CD8-positive, alpha-beta memory T cell (primary cell): ENCODE measurements around the gene PTPRQ. TPM values are rescaled to one million over a fixed set of nuclear protein-coding genes. Genes with fewer than 3 reads are reported as not detected.
"Not testable (repeated sequence)": the region's sequence is repeated elsewhere in the genome, so short reads cannot be mapped to it uniquely, and the experiment has no call there.

Experiments used
- CTCF ChIA-PET: fragments of 350-600 bp; sonication (Branson Sonifier 250); formaldehyde crosslinking; loops from one replicate; lab custom pipeline; 2021; ENCODE audit warnings: antibody characterized with exemption; lab: Charles Lee
- POLR2A ChIA-PET: fragments of 350-600 bp; sonication (Branson Sonifier 250); formaldehyde crosslinking; loops from one replicate; lab custom pipeline; 2021; ENCODE audit warnings: antibody characterized with exemption; lab: Charles Lee
- DNase-seq, 5 donors: peaks; one replicate each; pipeline versions ENCODE4 v3.0.0 to v3.0.0-alpha.2; 2020 to 2022; ENCODE audit warnings: mixed read lengths in 1 of 5
- H3K27ac ChIP-seq: one replicate; pipeline ENCODE4 v1.7.0; 2013; ENCODE audit warnings: low read depth, mild to moderate bottlenecking, low read length, moderate library complexity
- H3K27me3 ChIP-seq: 2 replicates; pipeline ENCODE4 v1.7.0; 2013; ENCODE audit warnings: low read length, mild to moderate bottlenecking; ENCODE audit not compliant: insufficient read depth, poor library complexity, severe bottlenecking
- H3K36me3 ChIP-seq: 2 replicates; pipeline ENCODE4 v1.7.0; 2013; ENCODE audit warnings: mild to moderate bottlenecking, low read length, moderate library complexity; ENCODE audit not compliant: insufficient read depth
- H3K4me1 ChIP-seq: 2 replicates; pipeline ENCODE4 v1.7.0; 2013; ENCODE audit warnings: mild to moderate bottlenecking, low read length, moderate library complexity; ENCODE audit not compliant: insufficient read depth
- H3K4me3 ChIP-seq: 2 replicates; pipeline ENCODE4 v1.7.0; 2013; ENCODE audit warnings: mild to moderate bottlenecking, low read length
- H3K9me3 ChIP-seq: 2 replicates; pipeline ENCODE4 v1.7.0; 2013; ENCODE audit warnings: mild to moderate bottlenecking, low read length
- H3K27ac Mint-ChIP-seq, 8 donors: one replicate each; pipeline ENCODE4 v1.8.0; 2020 to 2021; ENCODE audit warnings: mixed read lengths in 8 of 8, mild to moderate bottlenecking in 6 of 8, inconsistent platforms in 3 of 8, moderate library complexity in 3 of 8
- H3K27me3 Mint-ChIP-seq, 2 donors: one replicate each; pipeline ENCODE4 v1.8.0; 2020 to 2021; ENCODE audit warnings: mixed read lengths in 2 of 2, mild to moderate bottlenecking in 1 of 2, moderate library complexity in 1 of 2
- H3K36me3 Mint-ChIP-seq, 3 donors: one replicate each; pipeline ENCODE4 v1.8.0; 2020 to 2021; ENCODE audit warnings: mixed read lengths in 3 of 3, inconsistent platforms in 1 of 3, mild to moderate bottlenecking in 1 of 3
- H3K4me1 Mint-ChIP-seq, 3 donors: one replicate each; pipeline ENCODE4 v1.8.0; 2020 to 2021; ENCODE audit warnings: mixed read lengths in 3 of 3, inconsistent platforms in 1 of 3, mild to moderate bottlenecking in 1 of 3
- H3K4me3 Mint-ChIP-seq, 7 donors: one replicate each; pipeline ENCODE4 v1.8.0; 2020 to 2021; ENCODE audit warnings: mixed read lengths in 7 of 7, mild to moderate bottlenecking in 6 of 7, moderate library complexity in 4 of 7, inconsistent platforms in 2 of 7
- H3K9me3 Mint-ChIP-seq, 5 donors: one replicate each; pipeline ENCODE4 v1.8.0; 2020 to 2022; ENCODE audit warnings: mixed read lengths in 5 of 5, mild to moderate bottlenecking in 3 of 5, moderate library complexity in 2 of 5, inconsistent platforms in 1 of 5
- polyA plus RNA-seq: library from polyadenylated mRNA; unstranded; fragments of 300-500 nt; fragmentation: Illumina TruSeq; gene quantifications from one replicate; pipeline ENCODE4 v1.2.3, GENCODE V29; 2021
- total RNA-seq, 2 experiments: library from RNA; stranded (reverse); gene quantifications; one replicate each; pipeline ENCODE4 v1.2.3, GENCODE V29; 2021

Gene PTPRQ
- total and polyA plus RNA-seq, 3 experiments from 2014 or later: not detected

- H3K4me1 Mint-ChIP-seq, H3K4me3 Mint-ChIP-seq, H3K9me3 ChIP-seq, H3K27me3 Mint-ChIP-seq, H3K36me3 Mint-ChIP-seq, H3K27ac Mint-ChIP-seq, H3K27me3 ChIP-seq, H3K36me3 ChIP-seq, POLR2A ChIA-PET, CTCF ChIA-PET, H3K4me3 ChIP-seq, H3K4me1 ChIP-seq, DNase-seq, H3K27ac ChIP-seq: not testable (repeated sequence)
- H3K9me3 Mint-ChIP-seq: peaks cover 0 to 23% (median 0%) of the 10 kb centered on the region in 5 donors
These were observed 232.1 kb downstream of the PTPRQ start for GRCh38 chr12:80676042-80676636.

GRCh38 chr12:80676856-80677255 is 232.8 kb downstream of the PTPRQ start:
- peaks cover 0 to 18% (median 0%) of the 10 kb centered on the region in 5 donors for H3K9me3 Mint-ChIP-seq
- no peak overlapping the region for H3K27ac Mint-ChIP-seq
- Histone ChIP-seq H3K27ac (no peak overlapping the region), H3K9me3 (no peaks in the 10 kb centered on the region), H3K27me3 (no peaks in the 10 kb centered on the region), H3K4me1 (no peaks in the 10 kb centered on the region), H3K4me3 (no peak overlapping the region), H3K36me3 (no peaks in the 10 kb centered on the region)
- H3K36me3 Mint-ChIP-seq: no peaks in the 10 kb centered on the region
- H3K27me3 Mint-ChIP-seq: no peaks in the 10 kb centered on the region
- no peak overlapping the region for H3K4me3 Mint-ChIP-seq
- POLR2A ChIA-PET: no interaction called here
- H3K4me1 Mint-ChIP-seq: no peaks in the 10 kb centered on the region
- no peak for DNase-seq
- CTCF ChIA-PET: no interaction called here

- no peaks in the 10 kb centered on the region for H3K9me3 ChIP-seq
- no peaks in the 10 kb centered on the region for H3K36me3 ChIP-seq
- H3K27me3 ChIP-seq: no peaks in the 10 kb centered on the region
- ChIA-PET CTCF (no interaction called here), POLR2A (no interaction called here)
- no peak overlapping the region for H3K4me3 ChIP-seq
- H3K4me3 Mint-ChIP-seq: no peak overlapping the region
- no peaks in the 10 kb centered on the region for H3K36me3 Mint-ChIP-seq
- no peaks in the 10 kb centered on the region for H3K27me3 Mint-ChIP-seq
- no peak overlapping the region for H3K27ac ChIP-seq
- no peaks in the 10 kb centered on the region for H3K4me1 ChIP-seq
- no peaks in the 10 kb centered on the region for H3K4me1 Mint-ChIP-seq
- no peak for DNase-seq
- peaks cover 0 to 14% (median under 1%) of the 10 kb centered on the region in 5 donors for H3K9me3 Mint-ChIP-seq
- H3K27ac Mint-ChIP-seq: no peak overlapping the region
These were observed 234.0 kb downstream of the PTPRQ start for GRCh38 chr12:80677994-80678393.

GRCh38 chr12:80679346-80680131 is 235.5 kb downstream of the PTPRQ start:
- Histone ChIP-seq H3K36me3 (no peaks in the 10 kb centered on the region), H3K4me1 (no peaks in the 10 kb centered on the region), H3K27me3 (no peaks in the 10 kb centered on the region), H3K4me3 (no peak overlapping the region), H3K27ac (no peak overlapping the region), H3K9me3 (no peaks in the 10 kb centered on the region)
- no peak overlapping the region for H3K27ac Mint-ChIP-seq
- H3K36me3 Mint-ChIP-seq: no peaks in the 10 kb centered on the region
- no peaks in the 10 kb centered on the region for H3K4me1 Mint-ChIP-seq
- no peaks in the 10 kb centered on the region for H3K27me3 Mint-ChIP-seq
- ChIA-PET POLR2A (no interaction called here), CTCF (no interaction called here)
- peaks cover 0 to 13% (median 3%) of the 10 kb centered on the region in 5 donors for H3K9me3 Mint-ChIP-seq
- H3K4me3 Mint-ChIP-seq: no peak overlapping the region
- DNase-seq: no peak

GRCh38 chr12:80681287-80681686 is 237.3 kb downstream of the PTPRQ start:
- Mint-ChIP-seq H3K4me3 (no peak overlapping the region), H3K4me1 (no peaks in the 10 kb centered on the region), H3K27ac (no peak overlapping the region), H3K9me3 (peaks cover 0 to 13% (median 3%) of the 10 kb centered on the region in 5 donors), H3K36me3 (no peaks in the 10 kb centered on the region), H3K27me3 (no peaks in the 10 kb centered on the region)
- no peak for DNase-seq
- H3K27ac ChIP-seq: no peak overlapping the region
- no peaks in the 10 kb centered on the region for H3K4me1 ChIP-seq
- H3K4me3 ChIP-seq: no peak overlapping the region
- H3K36me3 ChIP-seq: no peaks in the 10 kb centered on the region
- ChIA-PET POLR2A (no interaction called here), CTCF (no interaction called here)
- no peaks in the 10 kb centered on the region for H3K27me3 ChIP-seq
- no peaks in the 10 kb centered on the region for H3K9me3 ChIP-seq

GRCh38 chr12:80681786-80682185 is 237.8 kb downstream of the PTPRQ start:
- POLR2A ChIA-PET: no interaction called here

GRCh38 chr12:80684077-80684495 is 240.1 kb downstream of the PTPRQ start:
- H3K9me3 Mint-ChIP-seq: peaks cover 0 to 8% (median 3%) of the 10 kb centered on the region in 5 donors
- no peak overlapping the region for H3K27ac Mint-ChIP-seq
- H3K36me3 Mint-ChIP-seq: no peaks in the 10 kb centered on the region
- H3K4me1 Mint-ChIP-seq: no peaks in the 10 kb centered on the region
- no peaks in the 10 kb centered on the region for H3K27me3 Mint-ChIP-seq
- H3K4me3 ChIP-seq: no peak overlapping the region
- no peaks in the 10 kb centered on the region for H3K36me3 ChIP-seq
- no peak for DNase-seq
- no peaks in the 10 kb centered on the region for H3K9me3 ChIP-seq
- ChIA-PET CTCF (no interaction called here), POLR2A (no interaction called here)
- no peaks in the 10 kb centered on the region for H3K4me1 ChIP-seq
- no peak overlapping the region for H3K27ac ChIP-seq
- H3K4me3 Mint-ChIP-seq: no peak overlapping the region
- no peaks in the 10 kb centered on the region for H3K27me3 ChIP-seq

More at GRCh38 chr12:80681786-80682185, 237.8 kb downstream of the PTPRQ start:
- Histone ChIP-seq H3K4me1 (no peaks in the 10 kb centered on the region), H3K4me3 (no peak overlapping the region), H3K36me3 (no peaks in the 10 kb centered on the region), H3K27ac (no peak overlapping the region), H3K9me3 (no peaks in the 10 kb centered on the region), H3K27me3 (no peaks in the 10 kb centered on the region)
- H3K36me3 Mint-ChIP-seq: no peaks in the 10 kb centered on the region
- CTCF ChIA-PET: no interaction called here
- H3K4me1 Mint-ChIP-seq: no peaks in the 10 kb centered on the region
- DNase-seq: no peak
- H3K4me3 Mint-ChIP-seq: no peak overlapping the region
- peaks cover 0 to 13% (median 5%) of the 10 kb centered on the region in 5 donors for H3K9me3 Mint-ChIP-seq
- H3K27me3 Mint-ChIP-seq: no peaks in the 10 kb centered on the region
- H3K27ac Mint-ChIP-seq: no peak overlapping the region

- Mint-ChIP-seq H3K27ac (no peak overlapping the region), H3K4me3 (no peak overlapping the region), H3K27me3 (no peaks in the 10 kb centered on the region), H3K9me3 (peaks cover 0 to 10% (median 6%) of the 10 kb centered on the region in 5 donors), H3K4me1 (no peaks in the 10 kb centered on the region), H3K36me3 (no peaks in the 10 kb centered on the region)
- H3K36me3 ChIP-seq: no peaks in the 10 kb centered on the region
- H3K4me3 ChIP-seq: no peak overlapping the region
- ChIA-PET POLR2A (no interaction called here), CTCF (no interaction called here)
- no peaks in the 10 kb centered on the region for H3K9me3 ChIP-seq
- no peaks in the 10 kb centered on the region for H3K27me3 ChIP-seq
- no peaks in the 10 kb centered on the region for H3K4me1 ChIP-seq
- no peak overlapping the region for H3K27ac ChIP-seq
- no peak for DNase-seq
These were observed 246.1 kb downstream of the PTPRQ start for GRCh38 chr12:80690090-80690489.
